HG03520 (cell line): Measurements from ENCODE around the gene GCNT1.
"Not testable (repeated sequence)": the region's sequence is repeated elsewhere in the genome, so short reads cannot be mapped to it uniquely, and the experiment has no call there.

Experiments used
- ATAC-seq: cut with Tn5 transposase; IDR thresholded peaks from one replicate; pipeline ENCODE4 v1.9.1; 2021; ENCODE audit warnings: mild to moderate bottlenecking, moderate library complexity; ENCODE audit not compliant: unreplicated experiment

Gene GCNT1

GRCh38 chr9:76530458-76531110 lies 71.6 kb downstream of the GCNT1 start:
- peak; percentile 53 for ATAC-seq

- ATAC-seq: no peak
These were observed 72.3 kb downstream of the GCNT1 start for GRCh38 chr9:76531231-76531780.

GRCh38 chr9:76532877-76533276 lies 73.9 kb downstream of the GCNT1 start:
- ATAC-seq: not testable (repeated sequence)

- ATAC-seq: no peak
These were observed 75.0 kb downstream of the GCNT1 start for GRCh38 chr9:76534026-76534425.

- ATAC-seq: no peak
These were observed 78.2 kb downstream of the GCNT1 start for GRCh38 chr9:76537150-76537646.

- ATAC-seq: no peak
These were observed 80.2 kb downstream of the GCNT1 start for GRCh38 chr9:76539180-76539579.

- ATAC-seq: no peak
These were observed 83.4 kb downstream of the GCNT1 start for GRCh38 chr9:76542360-76542759.

- no peak for ATAC-seq
These were observed 86.2 kb downstream of the GCNT1 start for GRCh38 chr9:76545191-76545590.

GRCh38 chr9:76552181-76552580 lies 93.2 kb downstream of the GCNT1 start:
- ATAC-seq: no peak

- no peak for ATAC-seq
These were observed 93.9 kb downstream of the GCNT1 start for GRCh38 chr9:76552751-76553455.

- no peak for ATAC-seq
These were observed 94.7 kb downstream of the GCNT1 start for GRCh38 chr9:76553680-76554079.
